Neural crest cell (in vitro differentiated cells): Measurements from ENCODE around the gene WDR70. TPM values are rescaled to one million over a fixed set of nuclear protein-coding genes. Genes with fewer than 3 reads are reported as not detected.

Source experiments
- DNase-seq: peaks from one replicate; pipeline ENCODE4 v3.0.0; 2021; ENCODE audit warnings: low read depth, mixed read lengths, low spot score
- H3K27ac Mint-ChIP-seq: one replicate; pipeline ENCODE4 v1.8.0; 2021; ENCODE audit warnings: mild to moderate bottlenecking, mixed read lengths; ENCODE audit not compliant: unreplicated experiment
- H3K27me3 Mint-ChIP-seq: 2 replicates; pipeline ENCODE4 v1.8.0; 2021; ENCODE audit warnings: low read depth, mild to moderate bottlenecking, mixed read lengths
- H3K36me3 Mint-ChIP-seq: 2 replicates; pipeline ENCODE4 v1.8.0; 2021; ENCODE audit warnings: low read depth, mild to moderate bottlenecking, mixed read lengths
- H3K4me1 Mint-ChIP-seq: 2 replicates; pipeline ENCODE4 v1.8.0; 2021; ENCODE audit warnings: mixed read lengths
- H3K4me3 Mint-ChIP-seq: one replicate; pipeline ENCODE4 v1.8.0; 2021; ENCODE audit warnings: mild to moderate bottlenecking, mixed read lengths
- H3K9me3 Mint-ChIP-seq: 2 replicates; pipeline ENCODE4 v1.8.0; 2021; ENCODE audit warnings: mixed read lengths
- CTCF ChIP-seq: fragments of 200-600 bp; sonication (generic); conservative IDR thresholded peaks from 2 replicates; pipeline ENCODE4 v1.5.0; 2021; ENCODE audit warnings: antibody characterized with exemption, mild to moderate bottlenecking
- total RNA-seq: library from RNA; stranded (reverse); gene quantifications from 2 replicates; pipeline ENCODE4 v1.2.1, GENCODE V29; 2021

WDR70 gene
- total RNA-seq, 1 donor from 2014 or later, result 46.5 TPM

- H3K4me3 Mint-ChIP-seq, result no peak overlapping the region
- TF ChIP-seq CTCF, result no peak
- no peaks in the 10 kb centered on the region for H3K4me1 Mint-ChIP-seq
- no peaks in the 10 kb centered on the region for H3K27me3 Mint-ChIP-seq
- DNase-seq, result no peak
- no peak overlapping the region for H3K27ac Mint-ChIP-seq
- H3K36me3 Mint-ChIP-seq, result peaks cover 30% of the 10 kb centered on the region
- peaks cover 3% of the 10 kb centered on the region for H3K9me3 Mint-ChIP-seq
Observed at GRCh38 chr5:37519304-37519703, 140.2 kb downstream of the WDR70 start.

GRCh38 chr5:37519807-37520206 lies 140.7 kb downstream of the WDR70 start:
- peaks cover 34% of the 10 kb centered on the region for H3K36me3 Mint-ChIP-seq
- no peak overlapping the region for H3K27ac Mint-ChIP-seq
- no peaks in the 10 kb centered on the region for H3K4me1 Mint-ChIP-seq
- peaks cover 7% of the 10 kb centered on the region for H3K9me3 Mint-ChIP-seq
- no peaks in the 10 kb centered on the region for H3K27me3 Mint-ChIP-seq
- no peak overlapping the region for H3K4me3 Mint-ChIP-seq
- DNase-seq, result no peak
- no peak for TF ChIP-seq CTCF

- Mint-ChIP-seq H3K4me3 (no peak overlapping the region), H3K9me3 (peaks cover 9% of the 10 kb centered on the region), H3K27ac (no peak overlapping the region), H3K4me1 (no peaks in the 10 kb centered on the region), H3K36me3 (peaks cover 44% of the 10 kb centered on the region), H3K27me3 (no peaks in the 10 kb centered on the region)
- no peak for TF ChIP-seq CTCF
- no peak for DNase-seq
Observed at GRCh38 chr5:37520811-37521210, 141.7 kb downstream of the WDR70 start.

- Mint-ChIP-seq H3K27me3 (no peaks in the 10 kb centered on the region), H3K36me3 (peaks cover 29% of the 10 kb centered on the region), H3K4me1 (no peaks in the 10 kb centered on the region), H3K27ac (no peak overlapping the region), H3K4me3 (no peak overlapping the region), H3K9me3 (peaks cover 12% of the 10 kb centered on the region)
- no peak for TF ChIP-seq CTCF
- no peak for DNase-seq
Observed at GRCh38 chr5:37532976-37533740, 154.0 kb downstream of the WDR70 start.

GRCh38 chr5:37533851-37534250 lies 154.7 kb downstream of the WDR70 start:
- no peaks in the 10 kb centered on the region for H3K27me3 Mint-ChIP-seq
- no peak for TF ChIP-seq CTCF
- no peak for DNase-seq

More at GRCh38 chr5:37533851-37534250, 154.7 kb downstream of the WDR70 start:
- no peak overlapping the region for H3K27ac Mint-ChIP-seq
- no peaks in the 10 kb centered on the region for H3K4me1 Mint-ChIP-seq
- no peak overlapping the region for H3K4me3 Mint-ChIP-seq
- peaks cover 29% of the 10 kb centered on the region for H3K36me3 Mint-ChIP-seq
- H3K9me3 Mint-ChIP-seq, result peaks cover 12% of the 10 kb centered on the region
